NCI-H1930 (cell line): ENCODE results near the gene NEGR1.

Experiments
- DNase-seq, 2 experiments: peaks; one replicate each; lab custom pipeline; 2025; lab: John Stamatoyannopoulos, UW

The NEGR1 gene

DNA sequence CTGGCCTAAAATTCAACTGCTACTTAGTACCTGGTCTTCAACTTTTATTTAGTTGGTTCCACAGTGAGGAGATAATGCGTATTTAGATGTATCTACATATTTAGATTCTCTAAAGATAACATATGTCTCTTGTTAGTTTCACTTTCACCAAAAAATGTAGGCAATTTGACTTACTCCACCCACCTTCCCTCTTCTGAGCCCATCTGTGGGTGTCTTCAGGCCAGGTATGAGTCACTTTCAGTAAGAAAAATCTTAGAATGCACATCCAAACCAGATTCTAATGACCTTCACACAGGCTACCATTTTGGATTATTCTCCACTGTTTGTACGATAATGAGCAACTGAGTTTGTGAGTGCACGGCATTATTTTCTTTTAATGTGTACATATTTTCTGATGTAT is 501.7 kb downstream of the NEGR1 start:
- no peak for DNase-seq

DNA sequence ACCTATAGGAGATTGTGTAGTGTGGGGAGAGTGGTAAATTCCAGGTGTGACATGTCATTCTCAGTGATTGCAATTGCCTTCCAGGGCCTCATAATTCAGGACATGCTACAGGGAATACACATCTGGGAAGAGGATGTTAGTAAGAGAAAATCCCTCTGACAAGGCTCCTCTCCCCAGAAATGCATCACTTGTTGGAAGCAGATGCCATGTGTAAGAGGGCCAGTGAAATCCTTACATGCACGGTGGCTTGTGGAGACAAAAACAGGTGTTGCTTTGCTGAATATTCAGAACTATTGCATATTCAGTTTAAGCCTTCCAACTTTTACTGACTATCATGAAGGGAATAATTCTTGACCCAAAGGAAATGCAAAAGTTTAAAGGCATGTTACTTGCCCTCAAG is 503.4 kb downstream of the NEGR1 start:
- DNase-seq, result no peak

DNA sequence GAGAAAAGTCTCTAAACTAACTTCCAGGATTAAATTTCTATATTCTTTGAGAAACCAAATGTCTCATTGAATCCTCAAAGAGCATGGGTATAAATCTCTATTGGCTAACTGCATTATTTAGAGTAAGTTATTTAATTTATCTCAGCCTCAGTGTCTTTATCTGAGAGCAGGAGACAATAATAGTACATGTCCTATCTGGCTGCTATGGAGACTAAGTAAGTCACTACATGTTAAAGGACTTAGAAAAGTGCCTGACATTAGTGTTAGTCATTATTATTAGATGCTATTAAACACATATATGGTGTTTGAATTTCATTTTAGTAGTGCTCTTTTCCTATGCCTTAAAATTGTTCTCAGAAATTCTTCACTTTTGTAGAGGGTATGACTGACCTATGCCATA is 505.2 kb downstream of the NEGR1 start:
- DNase-seq, result no peak

DNA sequence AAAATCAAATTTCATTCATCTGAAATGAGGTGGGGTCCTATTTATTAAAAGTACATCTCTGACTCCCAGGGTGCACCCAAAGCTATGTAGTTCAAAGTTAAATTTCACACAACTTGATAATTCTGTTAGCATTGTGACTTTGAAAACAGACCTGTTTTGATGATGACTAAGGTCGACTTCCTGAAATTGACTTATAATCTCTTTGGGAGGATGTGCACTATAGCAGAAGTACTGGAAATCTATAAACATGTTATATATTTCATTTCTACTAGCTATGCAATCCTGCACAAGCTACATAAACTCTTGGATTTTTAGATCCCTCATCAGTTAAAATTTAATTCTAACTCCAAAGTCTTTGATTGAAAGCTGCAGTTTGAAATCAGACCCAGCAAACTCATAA is 507.6 kb downstream of the NEGR1 start:
- DNase-seq, result no peak

DNA sequence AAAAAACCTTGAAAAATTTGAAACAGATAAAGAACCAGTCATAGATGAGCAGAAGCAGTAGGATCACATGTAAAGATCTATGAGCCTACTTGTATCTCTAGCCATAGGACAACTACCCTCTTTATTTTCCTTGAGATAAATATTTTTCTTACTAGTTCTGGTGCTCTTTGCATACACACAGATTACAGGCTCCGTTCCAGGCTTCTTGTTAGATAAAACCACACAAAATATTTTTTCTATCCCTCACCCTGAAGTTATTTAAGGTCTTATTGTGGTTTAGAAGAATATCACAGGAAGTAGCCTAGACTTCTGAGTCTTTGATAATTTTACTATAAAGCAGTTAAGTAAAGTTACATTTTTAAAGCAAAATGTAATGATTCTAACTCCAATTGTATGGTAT is 512.2 kb downstream of the NEGR1 start:
- no peak for DNase-seq

DNA sequence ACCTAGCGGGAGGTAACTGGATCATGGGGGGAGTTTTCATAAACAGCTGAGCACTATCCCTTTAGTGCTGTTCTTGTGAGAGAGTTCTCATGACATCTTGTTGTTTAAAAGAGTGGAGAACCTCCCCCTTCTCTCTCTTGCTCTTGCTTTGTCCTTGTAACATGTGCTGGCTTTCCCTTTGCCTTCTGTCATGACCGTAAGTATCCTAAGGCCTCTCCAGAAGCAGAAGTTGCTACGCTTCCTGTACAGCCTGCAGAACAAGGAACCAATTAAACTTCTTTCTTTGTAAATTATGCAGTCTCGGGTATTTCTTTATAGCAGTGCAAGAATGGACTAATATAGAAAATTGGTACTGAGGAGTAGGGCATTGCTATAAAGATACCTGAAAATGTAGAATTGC is 515.6 kb downstream of the NEGR1 start:
- no peak for DNase-seq

DNA sequence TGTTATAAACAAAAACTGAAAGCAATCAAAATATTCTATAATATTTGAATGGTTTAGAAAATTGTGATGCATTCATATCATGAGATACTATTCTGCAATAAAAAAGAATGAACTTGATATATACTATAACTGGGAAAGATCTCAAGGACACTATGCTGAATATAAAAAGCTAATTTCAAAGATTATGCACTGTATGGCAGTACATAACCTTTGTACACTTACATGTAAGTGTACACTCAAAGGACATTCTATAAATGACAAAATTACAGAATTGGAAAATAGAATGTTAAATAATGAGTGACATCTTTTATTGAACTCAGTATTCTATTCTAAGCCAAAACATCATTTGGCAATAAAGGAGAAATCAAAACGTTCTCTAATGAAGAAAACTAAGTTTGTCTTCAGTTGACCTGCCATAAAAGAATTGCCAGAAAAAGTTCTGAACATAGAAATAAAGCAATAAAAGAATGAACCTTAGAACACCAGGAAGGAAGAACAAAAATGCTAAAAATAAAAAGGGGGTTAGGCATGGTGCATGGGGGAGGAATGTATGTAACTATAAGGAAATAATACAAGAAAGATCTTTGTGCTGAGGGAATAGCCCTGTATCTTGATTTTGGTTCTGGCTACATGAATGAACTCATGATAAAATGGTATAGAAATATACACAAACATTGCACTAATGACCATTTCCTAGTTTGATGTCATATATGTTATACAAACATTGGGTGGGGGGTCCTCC is 519.7 kb downstream of the NEGR1 start:
- no peak for DNase-seq

DNA sequence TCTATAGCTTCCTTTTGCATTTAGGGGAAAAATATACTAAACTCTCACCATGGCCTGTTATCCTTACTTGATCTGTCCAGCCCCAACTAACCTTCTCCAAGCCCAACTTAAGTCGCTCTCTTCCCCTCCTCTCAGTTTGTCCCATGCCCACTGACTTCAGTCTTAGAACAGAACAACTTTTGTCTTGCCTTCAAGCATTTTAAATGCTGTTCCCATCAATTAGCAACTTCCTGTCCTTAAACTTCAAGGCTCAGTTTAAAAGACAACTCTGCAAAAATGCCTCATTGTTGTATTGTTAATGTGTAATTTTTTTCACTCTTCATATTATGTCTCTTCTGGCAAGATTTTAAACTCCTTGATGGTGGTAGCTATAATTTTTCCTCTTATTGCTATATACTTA is 526.9 kb downstream of the NEGR1 start:
- no peak for DNase-seq

DNA sequence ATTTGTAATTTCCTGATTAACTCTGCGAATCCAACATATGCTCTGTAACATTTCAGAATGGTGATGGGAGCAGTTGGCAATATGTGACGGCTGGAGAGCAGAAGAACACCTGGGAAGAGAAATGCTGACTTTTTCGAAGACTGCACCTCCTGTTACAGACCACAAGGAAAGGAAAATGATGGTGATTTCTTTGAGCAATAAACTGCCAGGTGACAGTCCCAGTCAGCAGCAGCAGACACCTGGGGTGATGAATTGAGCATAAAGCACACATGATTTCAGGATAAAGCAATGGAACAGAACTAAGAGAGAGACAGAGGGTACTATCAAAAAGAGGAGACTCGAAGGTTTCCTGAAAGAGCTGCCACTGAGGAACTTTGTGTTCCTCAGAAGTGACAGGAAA is 528.6 kb downstream of the NEGR1 start:
- no peak for DNase-seq

DNA sequence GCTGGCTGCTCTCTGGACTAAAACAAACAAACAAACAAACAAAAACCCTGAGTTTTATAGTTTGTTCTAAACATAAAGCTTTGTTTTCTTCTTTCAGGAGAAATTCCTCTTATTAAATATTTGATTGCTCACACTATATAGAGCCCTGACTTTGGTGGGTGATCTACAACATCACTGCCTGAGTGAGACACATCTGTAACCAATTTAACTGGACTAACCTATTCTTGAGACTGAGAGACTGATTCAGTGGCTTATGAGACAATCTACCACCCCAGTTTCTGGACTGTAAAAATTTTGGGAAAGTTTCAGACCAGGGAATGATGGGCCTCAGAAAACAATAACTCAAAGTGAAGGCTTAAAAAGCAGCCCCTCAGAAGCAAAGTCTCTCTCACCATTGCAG is 537.0 kb downstream of the NEGR1 start:
- DNase-seq, result no peak

DNA sequence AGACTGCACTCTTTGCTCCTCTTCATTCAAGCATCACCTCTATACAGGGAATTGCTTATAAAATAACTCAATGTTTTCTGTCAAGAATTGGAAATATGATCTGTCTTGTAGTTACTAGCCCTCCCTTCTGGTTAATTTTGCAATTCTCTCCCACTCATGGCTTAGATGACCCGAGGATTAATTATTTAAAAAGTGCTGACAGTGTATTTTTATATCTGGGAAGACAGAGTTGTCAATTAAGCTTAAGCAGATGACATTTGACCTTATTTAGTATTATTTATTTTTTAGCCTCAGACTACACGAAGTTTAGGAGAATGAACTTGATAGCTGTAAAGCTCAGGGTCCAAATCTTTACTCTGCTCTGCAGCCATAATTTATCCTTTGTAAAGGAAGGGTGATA is 538.5 kb downstream of the NEGR1 start:
- DNase-seq, result no peak

DNA sequence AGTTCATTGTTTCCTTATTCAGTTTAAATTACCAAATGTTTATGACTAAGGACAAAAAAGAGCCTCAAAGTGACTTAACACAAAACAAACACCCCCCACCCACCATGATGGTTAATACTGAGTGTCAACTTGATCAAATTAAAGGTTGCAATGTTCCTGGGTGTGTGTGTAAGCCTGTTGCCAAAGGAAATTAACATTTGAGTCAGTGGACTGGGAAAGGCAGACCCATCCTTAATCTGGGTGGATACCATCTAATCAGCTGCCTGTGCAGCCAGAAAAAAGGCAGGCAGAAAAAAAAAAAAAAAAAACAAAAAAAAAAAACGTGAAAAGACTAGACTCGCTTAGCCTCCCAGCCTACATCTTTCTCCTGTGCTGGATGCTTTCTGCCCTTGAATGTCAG is 543.4 kb downstream of the NEGR1 start:
- DNase-seq, result no peak

DNA sequence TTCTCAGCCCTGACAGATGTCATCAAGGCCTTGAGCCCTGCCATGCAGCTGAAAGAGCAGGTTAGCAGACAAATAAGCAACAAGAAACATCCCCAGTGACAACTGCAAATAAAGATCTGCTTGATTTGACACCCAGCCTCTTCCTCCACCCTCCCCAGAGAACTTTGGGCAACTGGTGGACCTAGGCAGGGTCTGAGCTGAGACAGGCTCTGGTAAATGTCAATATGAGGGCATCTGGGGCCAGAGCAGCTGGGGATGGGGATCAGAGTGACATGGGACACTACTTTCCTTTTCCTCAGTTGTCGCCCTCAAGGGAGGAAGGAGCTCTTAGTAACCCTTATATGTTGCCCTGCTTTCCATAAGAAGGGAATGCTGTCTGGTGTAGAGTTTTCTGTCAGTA is 544.1 kb downstream of the NEGR1 start:
- DNase-seq, result no peak

DNA sequence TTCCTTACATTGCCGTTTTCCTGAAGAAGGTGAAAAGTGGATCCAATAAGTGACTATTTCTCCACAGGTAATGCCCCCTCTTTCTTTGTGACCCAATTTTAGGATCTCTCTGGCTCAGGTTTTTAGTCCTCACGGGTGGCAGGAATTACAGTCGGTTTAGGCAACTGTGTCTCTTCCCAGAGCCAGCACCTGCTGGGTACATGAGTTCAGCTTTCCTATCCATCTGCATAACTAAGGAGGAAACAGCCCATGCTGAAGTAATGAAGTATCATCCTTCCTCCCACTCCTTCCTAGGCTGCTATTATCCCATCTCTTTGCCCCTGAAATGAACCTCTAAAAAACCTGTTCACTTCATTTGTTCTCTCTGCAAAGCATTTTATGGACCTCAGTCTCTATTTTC is 544.6 kb downstream of the NEGR1 start:
- DNase-seq, result no peak

DNA sequence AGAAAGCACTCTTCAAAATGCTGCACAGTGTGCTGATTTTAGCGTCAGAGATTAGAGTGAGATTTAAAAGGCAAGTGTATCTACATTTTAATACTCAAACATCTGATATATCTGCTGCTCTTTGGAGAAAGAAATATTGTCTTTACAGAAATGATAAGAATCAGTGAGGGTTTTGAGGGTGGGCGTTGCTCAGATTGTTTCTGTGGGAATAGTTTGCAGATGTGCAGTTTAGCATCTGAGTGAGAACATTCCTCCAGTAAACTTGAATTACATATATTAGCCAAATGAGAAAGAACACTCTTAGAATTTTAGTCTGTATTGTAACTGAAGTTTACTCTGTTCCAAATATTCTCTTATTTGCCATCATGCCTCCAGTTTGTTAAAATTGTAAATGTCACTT is 549.2 kb downstream of the NEGR1 start:
- no peak for DNase-seq

DNA sequence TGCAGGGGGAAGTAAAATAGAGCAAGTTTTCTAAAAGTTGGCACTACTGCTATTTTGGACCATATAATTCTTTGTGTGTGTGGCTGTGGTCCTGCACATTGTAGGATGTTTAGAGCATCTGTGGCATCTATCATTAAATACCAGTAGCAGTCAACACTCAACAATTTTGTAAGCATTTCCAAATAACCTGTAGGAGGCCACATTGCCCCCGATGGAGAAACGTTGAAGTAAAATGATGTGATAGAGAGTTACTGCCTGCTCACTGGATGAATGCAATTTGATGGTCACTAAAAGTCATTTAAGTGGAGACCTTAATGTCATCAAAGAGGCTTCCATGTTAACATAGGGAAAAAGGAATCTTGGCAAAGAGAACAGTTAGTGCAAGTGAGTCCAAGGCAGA is 560.8 kb downstream of the NEGR1 start:
- DNase-seq, result no peak

DNA sequence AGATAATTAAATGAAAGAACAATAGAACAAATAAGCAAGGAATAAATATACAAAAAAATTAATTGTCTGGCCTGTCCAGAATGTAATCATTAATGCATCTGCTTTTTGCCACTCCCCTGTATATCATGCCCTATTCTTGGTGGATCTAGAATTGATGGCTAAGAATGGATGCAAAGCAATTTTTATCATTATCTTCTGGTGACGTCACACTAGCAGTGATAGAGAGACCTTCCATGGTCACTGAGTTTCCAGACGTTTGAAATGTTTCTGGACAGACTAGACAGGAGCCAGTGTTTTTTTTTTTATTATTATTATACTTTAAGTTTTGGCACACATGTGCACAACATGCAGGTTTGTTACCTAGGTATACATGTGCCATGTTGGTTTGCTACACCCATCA is 563.0 kb downstream of the NEGR1 start:
- DNase-seq, result no peak

DNA sequence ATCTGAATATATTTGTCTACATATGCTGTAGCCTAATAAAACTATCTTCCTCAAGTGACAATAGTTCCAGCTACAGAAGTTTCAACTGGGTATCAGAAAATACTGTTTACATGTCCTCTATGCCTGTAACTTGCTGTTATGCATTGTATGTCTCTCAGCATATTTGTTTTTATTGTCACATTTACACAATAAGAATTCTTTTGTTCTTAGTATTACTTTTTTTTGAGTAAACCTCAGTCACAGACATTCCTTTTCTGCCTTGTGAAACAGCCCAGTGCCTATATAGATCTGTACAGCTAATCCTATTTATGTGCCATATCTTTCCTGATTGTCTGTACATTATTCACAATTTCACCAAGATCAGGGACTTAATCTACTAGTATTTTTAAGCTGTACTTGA is 565.2 kb downstream of the NEGR1 start:
- no peak for DNase-seq

DNA sequence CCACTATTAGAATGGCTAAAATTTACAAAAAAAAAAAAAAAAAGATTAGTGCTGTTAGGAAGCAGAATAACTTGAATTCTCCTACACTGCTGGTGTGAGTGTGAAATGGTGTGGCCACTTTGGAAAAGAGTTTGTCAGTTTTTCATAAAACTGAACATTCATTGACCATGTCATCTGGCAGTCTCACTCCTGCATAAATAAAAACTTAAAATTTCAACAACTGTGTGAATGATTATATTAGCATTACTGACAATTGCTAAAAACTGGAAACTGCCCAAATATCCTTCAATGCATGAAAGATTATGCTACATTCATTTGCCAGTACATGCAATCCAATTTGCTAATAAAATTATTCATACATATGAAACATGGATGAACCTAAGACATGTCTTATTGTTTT is 570.9 kb downstream of the NEGR1 start:
- no peak for DNase-seq

DNA sequence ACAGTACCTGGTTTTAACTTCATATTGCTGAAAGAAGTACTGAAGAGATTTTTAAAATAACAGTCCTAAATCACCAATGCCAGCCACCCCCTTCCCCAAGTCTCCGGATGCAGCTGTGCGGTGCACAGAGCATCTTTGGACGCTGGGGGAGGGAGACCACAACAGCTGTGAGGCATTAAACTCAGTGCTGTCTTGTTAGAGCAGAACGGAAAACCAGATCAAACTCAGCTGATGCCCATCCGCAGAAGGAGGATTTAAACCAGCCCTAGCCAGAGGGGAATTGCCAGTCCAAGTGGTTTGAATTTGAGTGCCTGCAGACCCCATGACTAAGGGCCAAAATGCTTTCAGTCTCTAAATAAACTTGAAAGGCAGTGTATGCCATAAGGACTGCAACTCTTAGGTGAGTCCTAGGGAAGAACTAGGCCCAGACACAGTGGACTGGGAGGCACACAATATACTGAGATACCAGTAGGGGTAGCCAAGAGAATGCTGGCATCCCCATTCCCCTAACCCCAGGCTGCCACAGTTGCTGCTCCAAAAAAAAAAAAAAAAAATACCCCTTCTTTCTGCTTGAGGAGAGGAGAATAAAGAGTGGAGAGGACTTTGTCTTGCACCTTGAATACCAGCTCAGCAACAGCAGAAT is 576.2 kb downstream of the NEGR1 start:
- no peak for DNase-seq

DNA sequence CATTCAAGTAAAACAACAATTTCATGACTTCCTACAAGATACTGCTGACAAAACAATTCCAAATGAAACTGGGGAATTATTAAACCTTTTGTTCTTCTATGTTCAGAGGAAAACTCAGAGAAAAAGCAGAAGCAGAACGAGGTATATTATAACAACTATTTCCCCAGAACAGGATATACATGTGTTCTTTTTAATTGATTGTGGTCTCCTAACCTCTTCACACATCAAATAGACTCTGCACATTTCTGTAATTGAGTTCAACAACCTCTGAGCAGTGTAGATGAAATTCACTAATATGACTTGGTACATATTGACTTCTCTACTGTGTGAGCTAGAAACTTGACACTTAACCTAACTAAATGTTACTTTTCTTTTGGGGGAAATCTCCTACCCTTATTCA is 584.2 kb downstream of the NEGR1 start:
- DNase-seq, result no peak

DNA sequence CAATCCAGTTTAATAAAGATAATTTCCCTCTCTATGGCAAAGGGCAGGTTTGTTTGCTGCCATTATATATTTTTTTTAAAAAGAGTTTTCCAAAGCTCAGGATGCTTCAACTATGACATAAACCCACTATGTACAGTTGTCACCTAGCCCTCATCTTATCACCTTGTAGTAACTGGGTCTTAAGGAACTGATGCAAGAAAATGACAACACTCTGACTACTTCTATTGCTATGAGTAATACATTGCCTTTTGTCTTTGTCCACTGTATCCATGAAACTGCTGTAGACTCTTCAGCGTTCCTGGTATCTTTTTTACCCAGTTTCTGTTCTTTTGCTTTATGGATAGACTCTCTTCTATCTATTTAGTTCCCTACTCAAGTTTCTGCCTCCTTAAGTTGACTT is 586.5 kb downstream of the NEGR1 start:
- DNase-seq, result no peak

DNA sequence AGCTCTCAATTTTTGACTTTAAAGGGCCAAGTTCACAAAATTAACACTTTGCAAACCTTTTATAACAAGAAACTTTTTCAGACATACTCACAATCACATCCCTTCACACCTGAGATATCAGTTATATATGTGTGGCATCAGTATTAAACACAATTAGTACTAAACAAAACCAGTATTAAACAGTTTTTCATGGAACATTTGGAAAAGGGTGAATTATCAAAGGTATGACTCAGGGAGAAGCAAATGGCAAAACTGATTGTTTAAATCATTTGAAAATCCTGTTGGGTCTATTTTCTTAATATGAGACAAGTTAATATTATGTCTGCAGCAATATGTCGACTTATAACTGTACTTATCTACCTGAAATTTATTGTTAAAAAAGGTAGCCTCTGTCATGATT is 587.3 kb downstream of the NEGR1 start:
- DNase-seq, result no peak

DNA sequence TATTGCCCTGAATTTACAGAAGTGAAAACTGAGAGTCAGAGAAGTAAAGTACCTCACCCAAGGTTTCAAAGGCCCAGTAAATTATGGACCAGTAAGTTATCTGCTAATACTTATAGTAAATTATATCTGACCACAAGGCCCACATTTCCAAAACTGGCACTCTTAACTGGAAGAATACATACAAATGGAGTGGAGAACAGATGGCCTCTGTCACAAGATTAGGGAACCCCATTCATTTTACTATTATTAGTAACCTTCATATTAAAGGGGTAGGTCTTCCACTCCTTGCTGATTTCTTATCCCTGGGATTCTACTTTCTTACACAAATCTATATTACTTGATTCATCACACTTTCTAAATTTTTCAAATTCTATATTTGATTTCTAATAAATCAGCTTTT is 588.8 kb downstream of the NEGR1 start:
- no peak for DNase-seq
